ENCODE data around the gene MUC16.

MUC16 gene

GRCh38 chr19:8965887-8966286, 44.3 kb downstream of the MUC16 start:
- TF ChIP-seq, protein P1, sequence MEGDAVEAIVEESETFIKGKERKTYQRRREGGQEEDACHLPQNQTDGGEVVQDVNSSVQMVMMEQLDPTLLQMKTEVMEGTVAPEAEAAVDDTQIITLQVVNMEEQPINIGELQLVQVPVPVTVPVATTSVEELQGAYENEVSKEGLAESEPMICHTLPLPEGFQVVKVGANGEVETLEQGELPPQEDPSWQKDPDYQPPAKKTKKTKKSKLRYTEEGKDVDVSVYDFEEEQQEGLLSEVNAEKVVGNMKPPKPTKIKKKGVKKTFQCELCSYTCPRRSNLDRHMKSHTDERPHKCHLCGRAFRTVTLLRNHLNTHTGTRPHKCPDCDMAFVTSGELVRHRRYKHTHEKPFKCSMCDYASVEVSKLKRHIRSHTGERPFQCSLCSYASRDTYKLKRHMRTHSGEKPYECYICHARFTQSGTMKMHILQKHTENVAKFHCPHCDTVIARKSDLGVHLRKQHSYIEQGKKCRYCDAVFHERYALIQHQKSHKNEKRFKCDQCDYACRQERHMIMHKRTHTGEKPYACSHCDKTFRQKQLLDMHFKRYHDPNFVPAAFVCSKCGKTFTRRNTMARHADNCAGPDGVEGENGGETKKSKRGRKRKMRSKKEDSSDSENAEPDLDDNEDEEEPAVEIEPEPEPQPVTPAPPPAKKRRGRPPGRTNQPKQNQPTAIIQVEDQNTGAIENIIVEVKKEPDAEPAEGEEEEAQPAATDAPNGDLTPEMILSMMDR (IDR thresholded peaks at IDR 0.05; ENCODE audit: insufficient read depth, low read length): no peak
- peak; percentile 94 for TF ChIP-seq REST (IDR thresholded peaks at IDR 0.05; ENCODE audit: insufficient replicate concordance, low read depth)
- no peak overlapping the region for H3K27ac ChIP-seq (replicated peaks)
- no peak for DNase-seq (ENCODE audit: low read depth in 1 of 2, low spot score in 1 of 2)
- no peak overlapping the region for H3K4me3 ChIP-seq (replicated peaks; ENCODE audit: insufficient read depth, low read length)
- H3K27me3 ChIP-seq (ENCODE audit: insufficient read depth, poor library complexity, severe bottlenecking): no peaks in the 10 kb centered on the region

All from HL-60 (cell line).